Myocyte (in vitro differentiated cells): ENCODE measurements around the gene DHX58. TPM values are rescaled to one million over a fixed set of nuclear protein-coding genes. Genes with fewer than 3 reads are reported as not detected.

Source experiments
- DNase-seq: peaks from one replicate; pipeline ENCODE4 v3.0.0-alpha.2; 2012; ENCODE audit warnings: low read depth
- total RNA-seq: library from RNA; depleted of rRNA; stranded (reverse); fragments of >200 nt; gene quantifications from 2 replicates; pipeline ENCODE4 v1.2.3, GENCODE V29; 2014

Gene DHX58
- total RNA-seq, 1 donor from 2014 or later: 9.3 TPM

DNA sequence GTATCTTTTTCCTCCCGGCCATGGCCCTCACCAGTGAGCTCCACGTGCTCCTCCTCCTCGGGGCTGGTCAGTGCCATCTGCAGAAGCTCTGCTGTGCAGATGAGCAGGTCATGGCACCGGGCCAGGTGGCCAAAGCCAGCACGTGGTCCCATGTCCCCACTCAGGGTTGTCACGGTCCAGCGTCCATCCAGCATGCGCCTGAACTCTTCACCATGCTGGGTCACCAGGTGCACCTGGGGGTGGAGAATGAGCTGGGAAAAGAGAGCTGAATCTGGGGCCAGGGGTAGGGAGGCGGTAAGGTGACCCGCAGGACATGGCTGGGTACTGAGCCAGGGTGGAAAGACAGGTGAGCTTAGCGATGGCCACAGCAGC is 1.3 kb downstream of the DHX58 start:
- no peak for DNase-seq

DNA sequence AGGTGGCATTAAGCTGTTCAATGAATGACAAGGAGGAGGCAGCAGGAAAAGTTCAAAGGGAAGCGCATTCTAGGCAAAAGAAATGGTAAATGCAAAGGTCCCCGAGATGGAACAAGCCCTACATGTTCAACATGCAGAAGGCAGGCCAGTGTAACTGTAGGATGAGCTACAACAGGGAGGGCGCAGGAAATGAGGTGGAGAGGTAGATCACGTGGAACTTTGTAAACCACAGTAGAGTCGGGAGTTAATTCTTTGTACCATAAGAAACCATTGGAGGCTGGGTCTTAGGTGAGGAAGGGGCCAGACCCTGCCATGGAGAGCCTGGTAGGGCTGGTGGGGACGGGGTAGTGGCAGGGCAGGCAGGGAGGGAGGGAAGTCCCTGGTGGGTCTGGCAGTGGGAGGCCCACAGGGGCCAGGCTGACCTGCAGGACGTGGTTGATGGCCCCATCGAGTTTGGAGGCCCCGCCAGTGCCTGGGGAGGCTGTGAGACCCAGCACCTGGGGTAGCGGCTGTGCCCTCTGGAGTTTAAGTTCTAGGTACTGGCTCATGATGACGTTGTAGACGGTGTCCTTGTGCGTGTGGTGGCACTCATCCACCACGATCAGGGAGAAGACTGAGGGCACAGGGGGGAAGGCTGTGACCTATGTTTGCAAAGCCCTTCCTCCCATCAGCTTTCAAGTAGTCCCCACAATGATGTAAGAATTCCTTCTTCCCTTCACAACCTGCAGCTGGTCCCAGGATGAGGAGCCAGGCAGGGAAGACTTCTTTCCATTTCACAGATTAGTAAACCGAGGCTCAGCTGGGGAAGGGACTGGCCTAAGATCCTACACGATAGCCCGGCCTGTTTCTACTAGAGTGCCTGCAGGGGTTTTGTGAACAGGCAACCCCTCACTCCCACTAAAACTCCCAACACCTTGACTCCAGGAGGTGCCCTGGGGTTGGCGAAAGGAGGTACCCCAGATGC is 1.9 kb downstream of the DHX58 start:
- DNase-seq: no peak

GRCh38 chr17:42109086-42109485 is 3.4 kb downstream of the DHX58 start:
- no peak for DNase-seq

GRCh38 chr17:42107597-42108576 is 4.6 kb downstream of the DHX58 start:
- DNase-seq: no peak

DNA sequence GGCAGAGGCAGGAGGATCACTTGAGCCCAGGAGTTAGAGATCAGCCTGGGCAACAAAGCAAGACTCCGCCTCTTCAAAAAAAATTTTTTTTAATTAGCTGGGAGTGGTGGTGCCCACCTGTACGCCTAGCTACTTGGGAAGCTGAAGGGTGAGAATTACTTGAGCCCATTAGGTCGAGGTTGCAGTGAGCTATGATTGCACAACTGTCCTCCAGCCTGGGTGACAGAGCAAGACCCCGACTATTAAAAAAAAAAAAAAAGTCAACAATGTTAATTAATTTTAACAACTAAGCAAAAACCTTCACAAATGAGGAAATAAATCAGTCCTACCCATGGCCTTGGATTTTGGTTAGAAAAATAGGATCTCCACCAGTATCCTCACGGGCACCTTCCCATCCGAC is 5.4 kb downstream of the DHX58 start:
- DNase-seq: no peak

DNA sequence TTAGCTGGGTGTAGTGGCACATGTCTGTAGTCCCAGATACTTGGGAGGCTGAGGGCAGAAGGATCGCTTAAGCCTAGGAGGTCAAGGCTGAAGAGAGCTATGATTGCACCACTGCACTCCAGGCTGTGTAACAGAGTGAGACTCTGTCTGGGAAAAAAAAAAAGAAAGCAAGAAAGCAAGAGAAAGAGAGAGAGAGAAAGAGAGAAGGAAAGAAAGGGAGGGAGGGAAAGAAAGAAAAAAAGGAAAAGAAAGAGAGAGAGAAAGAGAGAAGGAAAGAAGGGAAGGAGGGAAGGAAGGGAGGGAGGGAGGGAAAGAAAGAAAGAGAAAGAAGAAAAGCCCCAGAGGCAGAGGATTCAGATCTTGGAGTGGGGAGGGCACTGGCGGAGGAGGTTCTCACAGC is 6.5 kb downstream of the DHX58 start:
- DNase-seq: no peak

- no peak for DNase-seq
Observed at GRCh38 chr17:42104264-42104663, 8.2 kb downstream of the DHX58 start.

- no peak for DNase-seq
Observed at GRCh38 chr17:42103221-42103954, 9.1 kb downstream of the DHX58 start.

DNA sequence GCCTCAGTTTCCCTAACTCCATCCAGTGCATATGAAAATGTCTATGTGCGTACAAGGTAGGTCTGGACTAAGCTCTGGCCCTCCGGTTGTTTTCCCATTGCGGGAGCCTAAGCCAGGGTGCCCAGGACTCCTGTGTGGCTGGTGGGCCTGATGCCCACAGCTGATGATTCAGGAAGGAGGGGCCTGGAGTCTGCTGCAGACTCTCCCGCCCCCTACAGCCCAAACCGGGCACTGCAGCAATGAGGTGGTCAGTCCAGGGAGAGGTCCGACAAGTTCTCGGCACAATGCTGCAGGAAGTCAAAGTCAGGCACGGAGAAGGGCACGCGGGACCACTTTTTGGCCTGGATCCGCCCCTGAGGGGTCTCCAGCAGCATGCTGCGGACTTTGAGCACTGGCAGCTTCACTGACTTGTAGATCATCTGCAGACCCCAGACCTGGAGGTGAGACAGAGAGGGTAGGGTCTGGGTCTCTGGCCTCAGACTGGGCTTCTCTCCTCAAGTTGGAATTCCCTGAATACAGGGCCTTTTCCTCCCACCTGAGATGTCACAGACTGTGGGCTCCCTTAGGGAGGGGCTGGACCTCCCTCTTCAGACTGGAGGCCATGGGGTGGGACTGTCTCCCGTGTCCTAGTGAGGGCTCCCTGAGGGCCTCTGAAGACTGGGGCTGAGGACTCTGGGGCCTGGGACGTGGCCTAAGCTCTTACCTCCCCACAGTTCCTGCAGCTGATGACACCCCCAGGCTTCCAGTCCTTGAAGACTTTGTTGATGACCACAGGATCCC is 10.8 kb downstream of the DHX58 start:
- peak; percentile 77 for DNase-seq

DNA sequence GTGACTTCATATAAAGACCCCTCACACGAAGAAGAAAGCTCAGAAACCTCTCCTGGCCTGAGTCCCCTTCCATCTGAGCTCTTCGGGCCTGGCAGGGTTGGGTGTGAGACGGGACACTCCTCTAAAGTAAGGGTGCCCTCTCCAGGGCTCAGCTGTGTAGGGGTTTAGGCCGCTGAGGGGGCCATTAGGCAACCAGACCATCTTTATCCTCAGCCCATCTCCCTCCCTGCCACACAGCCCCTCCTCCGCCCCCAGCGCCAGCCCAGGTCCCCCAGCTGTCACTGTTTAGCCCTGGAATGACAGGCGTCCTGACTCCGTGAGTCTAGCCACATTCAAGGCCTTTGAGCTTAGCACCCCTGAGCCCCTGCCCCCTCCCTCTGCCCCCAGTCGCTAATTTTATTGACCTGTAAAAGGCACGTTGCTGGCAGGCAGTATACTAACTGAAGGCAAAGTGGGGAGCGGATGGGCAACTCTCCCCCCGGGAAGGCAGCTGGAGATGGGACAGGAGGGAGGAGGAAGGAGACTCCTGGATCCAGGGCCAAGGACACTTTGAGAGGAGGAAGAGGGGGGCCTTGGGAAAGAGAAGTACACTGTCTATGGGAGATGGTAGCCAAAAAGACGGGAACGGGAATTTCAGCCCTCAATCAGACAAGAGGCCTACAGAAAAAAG is 13.6 kb downstream of the DHX58 start:
- DNase-seq: peak; percentile 39

DNA sequence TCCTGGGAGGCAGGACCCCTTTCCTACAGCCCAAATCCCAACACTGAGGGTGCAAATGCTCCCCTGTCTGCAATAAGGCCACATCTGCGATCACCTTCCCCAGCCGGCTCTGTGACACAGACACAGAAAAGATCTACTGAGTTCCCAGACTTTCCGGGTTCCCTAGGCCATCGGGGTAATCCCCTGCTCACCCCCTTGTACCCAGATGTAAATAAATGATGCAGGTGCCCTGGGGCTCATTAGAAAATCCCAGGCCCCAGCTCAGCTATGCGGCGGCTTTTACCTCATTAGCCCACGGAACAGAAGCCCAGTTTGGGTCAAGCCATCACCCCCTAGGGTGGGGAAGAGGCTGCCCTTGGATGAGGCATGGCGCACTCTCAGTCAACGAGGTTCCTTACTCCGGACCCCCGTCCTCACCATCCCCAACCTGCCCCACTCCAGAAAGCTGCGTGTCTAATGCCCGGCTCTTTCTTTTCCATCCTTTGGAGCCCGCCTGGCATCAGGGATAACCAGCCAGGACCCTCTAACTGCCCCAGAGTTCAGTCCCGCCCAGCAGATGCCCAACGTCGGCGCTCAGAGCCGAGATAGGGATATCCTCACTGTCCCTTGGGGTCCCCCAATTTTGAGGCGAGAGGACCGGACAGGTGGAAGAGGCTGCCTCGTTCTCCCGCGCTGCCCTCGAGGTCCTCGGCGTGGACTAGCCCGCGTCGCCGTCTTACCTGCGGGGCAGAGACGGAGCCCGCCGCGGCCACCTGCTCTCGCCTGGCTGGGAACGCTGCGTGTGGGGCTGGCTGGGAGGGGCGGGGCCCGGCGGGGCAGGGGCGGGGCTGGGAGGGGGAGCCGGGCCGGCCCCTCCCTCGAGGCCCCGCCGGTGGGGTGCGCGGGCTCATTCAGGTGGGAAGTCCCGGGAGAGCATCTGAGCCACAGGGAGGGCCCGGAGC is 14.6 kb downstream of the DHX58 start, which contains the start of gene ZNF385C:
Gene ZNF385C (minus strand): TSS at position 783 of the 941 bp plus-strand sequence. CDS start 35,417 bp downstream, outside the sequence.
- no peak for DNase-seq

GRCh38 chr17:42096360-42097111 is 16.0 kb downstream of the DHX58 start:
- DNase-seq: no peak

DNA sequence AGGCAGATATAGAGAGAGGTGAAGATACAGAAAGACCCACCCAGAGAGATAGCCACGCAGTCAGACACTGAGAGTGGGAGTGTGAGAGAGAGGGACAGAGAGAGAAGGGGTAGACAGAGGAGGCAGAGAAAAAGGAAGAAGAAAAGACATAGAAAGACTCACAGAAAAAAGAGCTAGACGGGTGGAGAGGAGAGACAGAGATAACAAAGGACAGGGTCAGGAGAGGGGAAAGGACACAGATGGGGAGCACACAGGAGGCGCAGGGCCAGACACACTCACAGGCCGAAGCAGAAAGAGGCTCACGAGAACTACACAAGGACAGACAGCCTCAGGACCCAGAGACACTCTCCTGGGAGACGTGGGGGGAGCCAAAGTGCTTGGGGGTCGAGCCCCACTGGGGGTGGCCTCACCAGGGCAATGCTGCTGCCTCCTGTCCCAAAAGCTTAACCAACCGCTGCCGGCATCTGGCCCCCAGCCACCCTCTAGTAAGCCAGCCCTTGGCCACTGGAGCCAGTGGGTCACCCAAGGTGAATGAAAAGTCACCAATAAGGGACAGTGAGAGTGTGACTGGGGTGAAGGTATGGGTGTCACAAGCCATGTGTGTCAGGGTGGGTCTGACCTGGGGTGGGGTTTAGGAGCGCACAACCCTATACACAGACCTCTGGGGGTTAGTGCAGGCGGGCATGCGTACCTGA is 18.0 kb downstream of the DHX58 start:
- no peak for DNase-seq

GRCh38 chr17:42092939-42093338 is 19.6 kb downstream of the DHX58 start:
- DNase-seq: no peak

- no peak for DNase-seq
Observed at GRCh38 chr17:42090964-42091790, 21.3 kb downstream of the DHX58 start.

GRCh38 chr17:42088736-42089135 is 23.8 kb downstream of the DHX58 start:
- DNase-seq: no peak
